ENCODE measurements around the gene HPS1.

GRCh38 chr10:98404571-98405359, 42.0 kb downstream of the HPS1 start:
- TF ChIP-seq CTCF (IDR thresholded peaks at IDR 0.05) (no peak), POLR2A (IDR thresholded peaks at IDR 0.05) (no peak)
